HG02943 (cell line): ENCODE measurements around the gene PBOV1.

Source experiments
- ATAC-seq: cut with Tn5 transposase; IDR thresholded peaks from one replicate; pipeline ENCODE4 v1.9.1; 2021; ENCODE audit warnings: mild to moderate bottlenecking, low read depth, moderate library complexity; ENCODE audit not compliant: unreplicated experiment

PBOV1 gene

DNA sequence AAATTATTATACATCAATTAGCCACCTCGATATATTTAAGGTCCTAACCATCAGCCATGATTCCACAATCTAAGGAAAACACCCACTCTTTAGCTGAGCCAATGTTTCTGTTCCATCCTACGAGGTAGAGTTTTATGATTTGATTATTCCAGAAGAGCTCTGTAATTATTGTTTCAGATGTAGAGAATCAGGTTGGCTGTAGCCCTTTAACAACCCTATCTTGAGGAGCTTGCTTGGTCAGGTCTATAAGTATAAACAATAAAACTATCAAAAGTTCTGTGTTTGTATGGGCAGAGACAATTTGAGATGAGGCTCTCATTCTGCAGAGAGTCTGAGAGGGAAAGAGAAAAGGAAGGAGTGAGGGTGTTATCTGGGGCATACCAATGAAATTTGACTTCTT lies at the start of gene PBOV1:
Gene PBOV1, minus strand, starts transcription at position 43 of the 400 bp plus-strand sequence. CDS start 96 bp downstream, outside the sequence.
- ATAC-seq = no peak

- ATAC-seq = no peak
These were observed 47.8 kb upstream of the PBOV1 start for GRCh38 chr6:138266095-138266494.

DNA sequence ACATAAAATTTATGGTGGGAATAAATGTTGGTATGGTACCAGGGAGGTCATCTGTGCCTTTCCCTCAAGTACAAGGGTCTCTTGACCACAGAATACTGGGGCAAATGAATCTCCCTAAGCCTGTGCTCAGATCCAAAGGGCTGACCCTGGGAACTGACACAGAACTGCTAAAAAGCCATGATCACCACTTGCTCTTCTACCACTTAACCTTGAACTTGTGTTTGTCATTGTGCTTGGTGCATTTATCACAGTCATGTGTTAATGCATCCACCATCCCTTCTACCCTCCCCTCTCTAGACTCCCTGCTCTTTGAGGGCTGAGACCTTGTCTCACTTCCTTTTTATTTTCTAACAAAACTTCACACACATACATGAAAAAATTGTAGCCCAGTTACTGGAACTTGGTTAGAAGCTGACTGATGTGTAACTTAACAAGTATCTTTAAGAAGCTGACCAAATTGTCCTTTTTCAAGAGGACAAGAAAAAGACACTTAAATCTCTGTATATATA lies 46.1 kb upstream of the PBOV1 start:
- no peak for ATAC-seq

- ATAC-seq = no peak
These were observed 45.7 kb upstream of the PBOV1 start for GRCh38 chr6:138263963-138264362.

DNA sequence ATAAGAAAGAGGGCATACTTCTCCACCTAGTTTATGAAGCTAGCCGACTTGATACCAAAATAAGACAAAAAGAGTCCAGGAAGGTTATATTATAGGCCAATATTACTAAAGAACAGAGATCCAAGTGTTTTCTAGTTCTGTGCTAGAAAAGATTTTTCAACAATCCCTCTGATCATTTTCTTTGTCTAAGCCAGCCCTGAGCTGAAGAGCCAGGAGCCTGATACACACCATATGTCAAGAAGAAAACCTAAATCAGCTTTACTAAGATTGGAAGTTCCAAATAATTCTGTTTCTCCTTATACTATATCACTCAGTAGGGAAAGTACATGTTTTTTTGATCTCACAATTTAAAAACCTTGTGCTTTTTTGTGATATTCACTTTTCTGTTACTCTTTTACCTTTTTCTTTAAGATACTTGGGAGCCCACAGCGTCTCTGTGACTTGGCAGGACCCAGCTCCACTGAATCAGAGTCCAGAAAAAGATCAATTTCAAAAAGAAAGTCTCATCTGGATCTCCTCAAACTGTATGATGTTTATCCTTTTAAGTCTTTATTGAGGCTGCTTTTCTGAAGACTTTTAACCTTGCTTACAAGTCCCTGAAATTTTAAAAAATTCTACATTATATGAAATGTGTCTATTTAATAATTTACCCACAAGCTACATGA lies 43.0 kb upstream of the PBOV1 start:
- ATAC-seq = no peak

- no peak for ATAC-seq
These were observed 40.7 kb upstream of the PBOV1 start for GRCh38 chr6:138258991-138259390.

GRCh38 chr6:138258197-138258596 lies 39.9 kb upstream of the PBOV1 start:
- no peak for ATAC-seq

DNA sequence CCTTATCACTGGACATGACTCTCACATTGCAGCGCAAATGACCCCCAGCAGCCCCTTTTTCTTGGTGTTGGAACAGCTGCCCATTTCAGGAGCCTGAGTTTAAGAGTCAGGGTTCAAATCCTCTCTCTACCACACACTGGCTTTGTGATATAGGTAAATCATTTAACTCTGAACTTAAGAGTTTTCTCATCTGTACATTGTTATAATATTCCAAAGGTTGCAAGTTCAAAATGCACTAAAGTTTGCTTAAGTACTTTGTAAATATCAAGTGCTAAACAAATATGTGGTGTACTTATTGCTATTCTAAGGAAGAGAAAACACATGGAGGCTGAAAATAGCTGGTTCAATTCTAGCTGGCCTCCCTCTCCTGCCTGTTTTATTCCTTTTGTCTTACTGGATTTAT lies 39.3 kb upstream of the PBOV1 start:
- ATAC-seq = no peak

- no peak for ATAC-seq
These were observed 37.2 kb upstream of the PBOV1 start for GRCh38 chr6:138255443-138255842.

- ATAC-seq = no peak
These were observed 35.4 kb upstream of the PBOV1 start for GRCh38 chr6:138253731-138254130.

GRCh38 chr6:138250513-138251247 lies 32.4 kb upstream of the PBOV1 start:
- no peak for ATAC-seq

DNA sequence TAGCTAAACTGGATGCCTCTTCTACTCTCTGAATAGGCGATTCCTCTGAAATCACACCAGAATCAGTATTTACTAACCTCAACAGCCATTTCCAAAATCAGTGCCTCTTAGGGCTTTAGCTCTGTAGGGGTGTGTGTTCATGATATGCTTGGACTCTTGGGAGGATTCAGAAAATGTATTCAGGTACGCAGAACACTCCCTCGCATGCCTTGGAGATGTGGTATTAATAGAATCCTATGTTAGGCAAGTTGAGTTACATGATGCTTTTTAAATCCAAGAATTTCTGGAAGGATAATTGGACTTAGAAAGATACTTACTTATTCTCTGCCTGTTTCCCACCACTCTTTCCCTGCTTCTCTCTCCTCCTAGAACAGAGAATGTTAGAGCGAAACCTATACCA lies 31.8 kb upstream of the PBOV1 start:
- no peak for ATAC-seq

DNA sequence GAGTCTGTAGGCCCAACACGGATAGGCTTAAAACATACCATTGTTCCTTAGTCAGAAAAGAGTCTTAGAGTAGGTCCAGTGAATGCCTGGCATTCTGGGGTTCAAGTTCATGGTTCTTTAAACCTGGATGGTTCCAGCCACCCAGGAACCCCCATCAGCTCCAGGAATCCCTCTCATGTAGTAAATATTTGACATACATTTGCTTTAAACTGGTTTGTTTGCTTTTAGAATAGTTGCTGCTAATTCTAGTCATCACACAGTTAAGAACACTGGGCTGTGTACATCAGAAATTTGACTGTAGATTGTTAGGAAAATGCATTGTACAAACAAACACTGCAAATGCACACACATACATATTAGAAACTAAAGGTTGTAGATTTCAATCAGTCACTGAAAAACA lies 30.6 kb upstream of the PBOV1 start:
- ATAC-seq = no peak

DNA sequence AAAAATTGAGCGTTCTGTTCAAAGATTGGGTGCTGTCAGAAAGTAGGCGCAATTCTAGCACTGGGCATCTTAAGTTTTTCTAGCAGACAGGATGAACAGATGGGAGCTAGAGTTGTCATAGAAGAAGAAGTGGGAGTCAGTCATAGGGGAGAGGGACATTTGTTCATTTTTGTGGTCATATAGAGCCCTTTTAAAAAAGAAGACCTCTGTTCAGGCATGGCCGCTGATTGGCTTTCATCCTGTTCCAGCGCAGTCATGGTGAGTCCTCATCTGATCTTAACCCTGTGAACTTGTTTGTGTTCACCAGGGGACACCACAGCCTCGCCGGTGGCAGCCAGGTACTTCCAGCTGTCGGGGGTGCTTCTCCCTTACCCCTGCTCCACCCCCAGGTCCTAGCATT lies 29.7 kb upstream of the PBOV1 start:
- ATAC-seq = no peak

DNA sequence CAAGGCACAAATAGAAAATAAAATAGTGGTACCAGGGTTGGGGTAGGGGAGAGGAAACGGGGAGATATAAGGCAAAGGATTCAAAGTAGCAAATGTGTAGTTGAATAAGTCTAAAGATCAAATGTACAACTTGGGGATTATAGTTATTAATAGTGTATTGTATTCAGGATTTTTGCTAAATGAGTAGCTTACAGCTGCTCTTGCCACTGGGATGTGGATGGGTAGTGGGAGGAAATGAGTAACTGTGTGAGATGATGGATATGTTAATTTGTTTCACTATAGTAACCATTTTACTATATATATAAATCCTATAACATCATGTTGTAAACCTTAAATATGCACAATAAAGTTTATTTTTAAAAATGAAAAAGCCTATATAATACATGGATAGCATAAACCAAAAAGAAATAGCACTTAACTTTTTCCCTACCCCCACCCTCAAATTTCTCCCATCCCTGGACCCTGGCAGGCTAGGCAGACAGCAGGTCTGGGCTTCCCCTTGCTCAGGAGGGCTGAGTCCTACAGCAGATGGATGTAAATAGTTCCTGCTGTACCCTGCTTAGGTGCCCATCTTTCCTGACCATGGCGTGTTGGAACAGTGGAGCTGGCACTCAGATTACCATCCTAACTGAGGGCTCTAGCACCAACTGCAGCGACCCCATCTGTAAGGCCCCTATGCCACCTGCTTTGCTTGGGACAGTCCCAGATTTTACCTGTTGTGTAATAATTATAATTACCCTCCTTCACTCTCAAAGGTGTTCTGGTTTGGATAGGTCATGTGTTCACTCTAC lies 28.6 kb upstream of the PBOV1 start:
- ATAC-seq = no peak

DNA sequence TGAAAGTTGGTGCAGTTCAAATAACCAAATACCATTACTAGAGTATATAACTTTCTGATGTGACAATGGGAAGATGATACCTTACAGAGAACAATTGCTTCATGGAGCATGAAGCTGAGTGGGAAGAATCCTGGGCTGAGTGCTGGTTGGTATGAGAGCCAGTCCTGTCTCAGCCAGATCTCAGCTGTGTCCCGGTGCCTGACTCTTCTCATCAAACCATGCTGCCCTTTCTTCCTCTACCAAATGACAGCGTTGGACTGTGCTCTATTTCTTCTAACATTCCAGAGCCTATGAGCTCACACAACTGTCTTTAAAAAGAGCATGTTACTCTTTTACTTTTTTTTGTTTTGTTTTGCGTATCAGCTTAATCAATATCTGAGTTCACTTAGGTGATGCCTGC lies 27.5 kb upstream of the PBOV1 start:
- ATAC-seq = no peak

- no peak for ATAC-seq
These were observed 24.8 kb upstream of the PBOV1 start for GRCh38 chr6:138242987-138243592.

GRCh38 chr6:138241934-138242333 lies 23.6 kb upstream of the PBOV1 start:
- no peak for ATAC-seq

DNA sequence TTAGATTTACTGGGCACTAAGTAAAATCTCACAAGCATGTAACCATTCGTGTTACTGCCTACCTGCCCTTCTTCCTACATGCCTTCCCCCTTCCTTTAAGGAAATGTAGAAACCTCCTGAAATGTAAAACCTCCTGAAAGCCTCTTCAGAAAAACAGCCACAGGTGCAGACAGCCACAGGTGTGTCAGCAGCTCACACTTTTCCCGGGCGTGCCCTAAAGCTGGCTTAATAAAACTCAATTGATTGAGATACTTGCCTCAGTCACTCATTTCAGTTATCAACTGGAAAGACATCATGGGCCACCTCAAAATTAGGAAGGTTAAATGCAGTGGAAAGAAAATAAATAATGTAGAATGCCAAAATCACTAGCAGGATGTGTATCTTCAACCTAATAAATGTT lies 23.1 kb upstream of the PBOV1 start:
- no peak for ATAC-seq

GRCh38 chr6:138240476-138241245 lies 22.4 kb upstream of the PBOV1 start:
- no peak for ATAC-seq
